Erythroblast (primary cell): ENCODE results near the gene SHISA5.

ENCODE experiments used
- GATA1 ChIP-seq: IDR thresholded peaks from 2 replicates; pipeline ENCODE4 v1.6.1; 2011; ENCODE audit warnings: low read depth, mild to moderate bottlenecking, control low read depth, low read length, moderate library complexity
- POLR2A ChIP-seq: IDR thresholded peaks from 2 replicates; pipeline ENCODE4 v1.6.1; 2011; ENCODE audit warnings: mild to moderate bottlenecking, low read length

- TF ChIP-seq POLR2A (no peak), GATA1 (no peak)
These were observed 49.4 kb upstream of the SHISA5 start for GRCh38 chr3:48553361-48553760.
